ENCODE measurements around the gene NOPCHAP1. TPM values are rescaled to one million over a fixed set of nuclear protein-coding genes. Genes with fewer than 3 reads are reported as not detected.
A peak's percentile ranks its signal among the peaks of the same experiment; 100 is the strongest.

The NOPCHAP1 gene
- total and polyA plus RNA-seq, 10 of the 15 experiments (the other 5 are each of a cell fraction or from before 2014, with no cell fraction given), result 28.0 to 115 (median 40.9) TPM

GRCh38 chr12:104958805-104959334, 27.2 kb upstream of the NOPCHAP1 start:
- DNase-seq (ENCODE audit: low read depth, low spot score), result no peak
- RAD21 ChIA-PET (ENCODE audit: unreplicated experiment), result interaction anchor here (0.6 to 2.3 kb wide), 11 partner anchors 17 to 577 kb away, joined by 3 to 12 read pairs (median 4); no protein-coding TSS in a partner anchor
- CTCF ChIA-PET, result interaction anchor here (0.6 to 2.6 kb wide), 12 partner anchors 10 to 577 kb away, joined by 3 to 10 read pairs (median 4); partner anchors contain the start of gene NOPCHAP1
- H4K20me1 ChIP-seq (ENCODE audit: control insufficient read depth, insufficient read depth), result no peaks in the 10 kb centered on the region
- no peaks in the 10 kb centered on the region for H3K27me3 ChIP-seq (replicated peaks in 1 of 2; ENCODE audit: control insufficient read depth in 2 of 2, insufficient read depth in 2 of 2, low read length in 1 of 2)
- peak overlapping the region; percentile 73 for H3K4me3 ChIP-seq
- peaks cover 10% of the 10 kb centered on the region for H3K4me1 ChIP-seq (ENCODE audit: control insufficient read depth, insufficient read depth, low read length)
- peak overlapping the region; percentile 89 for H2AFZ ChIP-seq (ENCODE audit: control insufficient read depth, low read depth, low read length)
- H3K36me3 ChIP-seq (ENCODE audit: control insufficient read depth in 2 of 2, insufficient read depth in 2 of 2, low read length in 1 of 2), result no peaks in the 10 kb centered on the region
- SMC1A ChIA-PET (ENCODE audit: uncharacterized antibody, unreplicated experiment), result interaction anchor here (0.8 to 4.0 kb wide), 19 partner anchors 9 to 577 kb away, joined by 3 to 24 read pairs (median 4); no protein-coding TSS in a partner anchor
- TF ChIP-seq IRF5 (IDR thresholded peaks at IDR 0.05; ENCODE audit: borderline replicate concordance) (no peak), ZBTB40 (IDR thresholded peaks at IDR 0.05; ENCODE audit: borderline replicate concordance) (no peak), HDGF (IDR thresholded peaks at IDR 0.05) (no peak), CTCF (IDR thresholded peaks at IDR 0.05 in 2 of 3, conservative IDR thresholded peaks at IDR 0.05 in 1 of 3; ENCODE audit: control insufficient read depth in 2 of 3, extremely low read depth in 1 of 3, insufficient read depth in 1 of 3, low read depth in 3 of 3, low read length in 3 of 3) (peak; percentile 22 to 40 (median 32); a peak in 2 of 6 replicates), CREB1 (IDR thresholded peaks at IDR 0.05; ENCODE audit: low read depth) (no peak), MYB (IDR thresholded peaks at IDR 0.05; ENCODE audit: borderline replicate concordance, low read depth, low read length) (no peak), MTA3 (IDR thresholded peaks at IDR 0.05; ENCODE audit: borderline replicate concordance, low read length) (no peak; the same call in 1 of the 2 replicates), ATF7 (IDR thresholded peaks at IDR 0.05; ENCODE audit: low read depth) (0 out of 2 replicates have a peak, but pooled peaks have one; percentile 26), REST (IDR thresholded peaks at IDR 0.05; ENCODE audit: low read depth, low read length) (no peak), SMARCA5 (IDR thresholded peaks at IDR 0.05) (0 out of 2 replicates have a peak, but pooled peaks have one; percentile 10), RAD21 (IDR thresholded peaks at IDR 0.05; ENCODE audit: insufficient read depth, low read depth, low read length) (peak; percentile 2; the same call in 1 of the 2 replicates), TAF1 (IDR thresholded peaks at IDR 0.05; ENCODE audit: borderline replicate concordance, low read depth, low read length) (no peak)
- WGBS (ENCODE audit: insufficient coverage, insufficient replicate concordance, low lambda C conversion rate, missing lambda C conversion rate), result 11% methylated on average over 14 of the region's 14 CpGs
- H3K79me2 ChIP-seq (ENCODE audit: control insufficient read depth, insufficient read depth, low read length), result peaks cover 6% of the 10 kb centered on the region
- no TSS peak for BruUV-seq (replicated peaks)
- intact Hi-C loops (cut with micrococcal nuclease; ENCODE audit: unreplicated experiment) (loop anchor here (10.0 kb wide), 1 partner anchor 274 kb away; no protein-coding TSS in a partner anchor), in situ Hi-C loops (cut with MboI) (no loop called here)
- H3K9me3 ChIP-seq (replicated peaks; ENCODE audit: control insufficient read depth, insufficient read depth, low read length), result no peaks in the 10 kb centered on the region
- H3K9ac ChIP-seq (ENCODE audit: control insufficient read depth, insufficient read depth, low read length), result peak overlapping the region; percentile 73
- H3K4me2 ChIP-seq (ENCODE audit: control insufficient read depth, insufficient read depth), result peak overlapping the region; percentile 78
- POLR2A ChIA-PET, result interaction anchor here (0.6 to 1.5 kb wide), 7 partner anchors 12 to 1874 kb away, joined by 3 to 9 read pairs (median 3); partner anchors contain the start of gene NOPCHAP1
- FAIRE-seq, result no peak
- ATAC-seq, result no peak
- H3K27ac ChIP-seq (ENCODE audit: control insufficient read depth, insufficient read depth), result peak overlapping the region; percentile 68
